ENCODE measurements around the gene PIGZ. TPM values are rescaled to one million over a fixed set of nuclear protein-coding genes. Genes with fewer than 3 reads are reported as not detected.

PIGZ gene
- total and polyA plus RNA-seq, 4 donors = 0.99 to 2.4 (median 1.6) TPM

- H3K27ac ChIP-seq (ENCODE audit: low read depth in 1 of 2, low read length in 2 of 2) = no peak overlapping the region
- H3K27me3 ChIP-seq (ENCODE audit: control insufficient read depth in 4 of 4, insufficient read depth in 4 of 4, low read length in 3 of 4) = no peaks in the 10 kb centered on the region
- 83% methylated on average over 9 of the region's 9 CpGs for WGBS
- H3K4me1 ChIP-seq (ENCODE audit: control insufficient read depth in 4 of 4, insufficient read depth in 4 of 4, low read length in 3 of 4) = no peaks in the 10 kb centered on the region
- TF ChIP-seq JUND (IDR thresholded peaks at IDR 0.05) = no peak
- no peak overlapping the region for H3K9ac ChIP-seq (ENCODE audit: low read depth in 1 of 2, low read length in 2 of 2)
- no peaks in the 10 kb centered on the region for H3K36me3 ChIP-seq (ENCODE audit: control insufficient read depth in 4 of 4, insufficient read depth in 3 of 4, low read depth in 1 of 4, low read length in 3 of 4)
- no peak for DNase-seq (ENCODE audit: low spot score)
- H3K9me3 ChIP-seq (ENCODE audit: control insufficient read depth in 4 of 4, low read length in 3 of 4) = no peaks in the 10 kb centered on the region
- H3K4me3 ChIP-seq (ENCODE audit: low read depth in 1 of 3, low read length in 3 of 3) = no peak overlapping the region
Observed at GRCh38 chr3:196962108-196962929, 6.3 kb downstream of the PIGZ start.

- TF ChIP-seq RAD21 (IDR thresholded peaks at IDR 0.05) (no peak), GABPA (IDR thresholded peaks at IDR 0.05 in 1 of 2, conservative IDR thresholded peaks at IDR 0.05 in 1 of 2) (no peak), MAX (IDR thresholded peaks at IDR 0.05) (no peak), HNF4A (conservative IDR thresholded peaks at IDR 0.05) (no peak), ZBTB33 (IDR thresholded peaks at IDR 0.05) (no peak), EGR1 (IDR thresholded peaks at IDR 0.05; ENCODE audit: low read depth in 2 of 2) (no peak), REST (IDR thresholded peaks at IDR 0.05) (no peak), HNF4G (IDR thresholded peaks at IDR 0.05) (no peak), YY1 (IDR thresholded peaks at IDR 0.05) (no peak), ATF3 (IDR thresholded peaks at IDR 0.05) (no peak), TAF1 (conservative IDR thresholded peaks at IDR 0.05) (no peak), CTCF (IDR thresholded peaks at IDR 0.05; ENCODE audit: low read depth, low read length, missing input control) (no peak), FOXA1 (IDR thresholded peaks at IDR 0.05) (no peak), FOXA2 (IDR thresholded peaks at IDR 0.05) (no peak)
- Histone ChIP-seq H3K36me3 (ENCODE audit: control insufficient read depth in 4 of 4, insufficient read depth in 3 of 4, low read depth in 1 of 4, low read length in 3 of 4) (no peaks in the 10 kb centered on the region), H3K9ac (ENCODE audit: low read depth in 1 of 2, low read length in 2 of 2) (no peak overlapping the region), H3K4me1 (ENCODE audit: control insufficient read depth in 4 of 4, insufficient read depth in 4 of 4, low read length in 3 of 4) (no peaks in the 10 kb centered on the region), H3K9me3 (ENCODE audit: control insufficient read depth in 4 of 4, low read length in 3 of 4) (no peaks in the 10 kb centered on the region), H3K27ac (ENCODE audit: low read depth in 1 of 2, low read length in 2 of 2) (no peak overlapping the region), H3K27me3 (ENCODE audit: control insufficient read depth in 4 of 4, insufficient read depth in 4 of 4, low read length in 3 of 4) (no peaks in the 10 kb centered on the region), H3K4me3 (ENCODE audit: low read depth in 1 of 3, low read length in 3 of 3) (no peak overlapping the region)
- 87% methylated on average over 7 of the region's 7 CpGs for WGBS
- no peak for DNase-seq (ENCODE audit: low spot score)
Observed at GRCh38 chr3:196954832-196955231, 13.8 kb downstream of the PIGZ start.
